Gastrocnemius medialis (tissue), 4 donors: ENCODE data around the gene DNAJA4. TPM values are rescaled to one million over a fixed set of nuclear protein-coding genes. Genes with fewer than 3 reads are reported as not detected.

Source experiments
- ATAC-seq, 2 donors: fragments of 150-250 bp; one replicate each; pipeline ENCODE4 v1.9.1; 2016
- DNase-seq, 2 donors: peaks; one replicate each; pipeline ENCODE4 v3.0.0-alpha.2; 2019
- H3K27ac ChIP-seq, 4 donors: fragments of 200-600 bp; sonication (generic); 1 replicate in 1 of 4; 2 replicates in 3 of 4; pipeline ENCODE4 v1.5.1; 2016 to 2018; ENCODE audit warnings: mild to moderate bottlenecking in 2 of 4, moderate library complexity in 1 of 4
- H3K27me3 ChIP-seq, 3 donors: fragments of 200-600 bp; sonication (generic) in 2 of 3; 1 replicate in 1 of 3; 2 replicates in 2 of 3; pipeline versions ENCODE4 v1.5.1 to v1.6.0; 2016 to 2019; ENCODE audit warnings: mild to moderate bottlenecking in 1 of 3, moderate library complexity in 1 of 3
- H3K36me3 ChIP-seq, 2 donors: fragments of 200-600 bp; sonication (generic) in 1 of 2; one replicate each; pipeline ENCODE4 v1.5.1; 2017 to 2018
- H3K4me1 ChIP-seq, 2 donors: fragments of 200-600 bp; sonication (generic) in 1 of 2; one replicate each; pipeline ENCODE4 v1.5.1; 2016 to 2017; ENCODE audit warnings: mild to moderate bottlenecking in 2 of 2
- H3K4me3 ChIP-seq, 4 donors: fragments of 200-600 bp; sonication (generic) in 3 of 4; 1 replicate in 1 of 4; 2 replicates in 3 of 4; pipeline ENCODE4 v1.5.1; 2016 to 2019; ENCODE audit warnings: mild to moderate bottlenecking in 2 of 4
- H3K9me3 ChIP-seq, 3 donors: fragments of 200-600 bp; sonication (generic) in 2 of 3; 1 replicate in 1 of 3; 2 replicates in 2 of 3; pipeline ENCODE4 v1.5.1; 2016 to 2019
- CTCF ChIP-seq, 5 experiments: fragments of 450-650 bp in 3 of 5; fragments of 200-600 bp in 2 of 5; sonication (generic) in 2 of 5; IDR thresholded peaks in 4 of 5; conservative IDR thresholded peaks in 1 of 5; 1 replicate in 4 of 5; 2 replicates in 1 of 5; pipeline ENCODE4 v1.5.1; 2016 to 2019; ENCODE audit warnings: antibody characterized with exemption in 5 of 5, mild to moderate bottlenecking in 3 of 5, moderate library complexity in 3 of 5
- POLR2A ChIP-seq, 2 donors: fragments of 450-650 bp; IDR thresholded peaks; one replicate each; pipeline ENCODE4 v1.6.1; 2017; ENCODE audit warnings: antibody characterized with exemption in 2 of 2, mild to moderate bottlenecking in 2 of 2, moderate library complexity in 2 of 2
- in situ Hi-C, 4 donors: fragments of 200-750 bp; cut with MboI; loops; one replicate each; pipeline versions ENCODE4 v1.15.0 to v1.8.0; 2017; ENCODE audit warnings: low sequenced_read_pairs in 4 of 4
- intact Hi-C: fragments of 100-400 bp; cut with DNase I; formaldehyde crosslinking; loops from one replicate; pipeline ENCODE4 v1.15.1; 2023; ENCODE audit warnings: low total_unique reads
- total RNA-seq, 4 donors: library from RNA; depleted of rRNA; stranded (reverse); fragments of >200 nt; gene quantifications; one replicate each; pipeline versions ENCODE4 v1.1.0 to v1.2.3, GENCODE V29; 2016

The DNAJA4 gene
- total RNA-seq, 4 donors from 2014 or later: 13.7 to 120 (median 37.8) TPM

GRCh38 chr15:78236491-78236890 is 27.9 kb upstream of the DNAJA4 start:
- TF ChIP-seq CTCF (IDR thresholded peaks at IDR 0.05 in 4 of 5, conservative IDR thresholded peaks at IDR 0.05 in 1 of 5) (no peak), POLR2A (IDR thresholded peaks at IDR 0.05) (no peak)
- no peak for ATAC-seq
- Histone ChIP-seq H3K27me3 (no peaks in the 10 kb centered on the region), H3K36me3 (no peaks in the 10 kb centered on the region), H3K27ac (no peak overlapping the region), H3K4me1 (no peaks in the 10 kb centered on the region), H3K4me3 (no peak overlapping the region), H3K9me3 (no peaks in the 10 kb centered on the region)
- in situ Hi-C loops: loop anchor here (5.0 to 25.0 kb wide), 4 partner anchors 54 to 274 kb away; no protein-coding TSS in a partner anchor
- DNase-seq: no peak
- intact Hi-C loops: loop anchor here (5.0 kb wide), 1 partner anchor 34 kb away; no protein-coding TSS in a partner anchor

DNA sequence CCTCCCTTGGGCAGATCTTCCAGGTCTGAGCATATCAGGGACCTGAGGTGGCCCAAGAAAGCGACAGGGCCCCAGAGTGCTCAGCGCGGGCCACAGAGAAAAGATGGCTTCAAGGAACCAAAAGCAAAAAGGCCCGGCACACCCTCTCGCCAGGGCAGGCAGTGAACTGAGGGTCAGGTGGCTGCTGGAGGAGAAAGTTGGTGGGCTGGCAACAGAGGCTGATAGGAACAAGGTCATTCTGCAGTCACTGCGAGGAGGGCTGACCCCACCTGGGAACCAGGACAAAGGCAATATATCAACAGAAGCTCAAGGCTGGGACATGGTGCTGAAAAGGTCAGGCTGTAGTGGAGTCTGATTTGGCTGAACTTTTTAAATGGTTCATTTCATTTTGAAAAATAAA is 27.2 kb upstream of the DNAJA4 start:
- no peak for DNase-seq
- Histone ChIP-seq H3K4me3 (no peak overlapping the region), H3K36me3 (no peaks in the 10 kb centered on the region), H3K9me3 (no peaks in the 10 kb centered on the region), H3K27me3 (no peaks in the 10 kb centered on the region), H3K4me1 (no peaks in the 10 kb centered on the region), H3K27ac (no peak overlapping the region)
- in situ Hi-C loops: loop anchor here (5.0 to 25.0 kb wide), 4 partner anchors 55 to 275 kb away; no protein-coding TSS in a partner anchor
- ATAC-seq: no peak
- intact Hi-C loops: loop anchor here (5.0 kb wide), 1 partner anchor 35 kb away; no protein-coding TSS in a partner anchor
- no peak for TF ChIP-seq CTCF (IDR thresholded peaks at IDR 0.05 in 4 of 5, conservative IDR thresholded peaks at IDR 0.05 in 1 of 5)
- no peak for TF ChIP-seq POLR2A (IDR thresholded peaks at IDR 0.05)

GRCh38 chr15:78239811-78240210 is 24.6 kb upstream of the DNAJA4 start:
- Histone ChIP-seq H3K27me3 (no peaks in the 10 kb centered on the region), H3K27ac (peak overlapping the region in 1 of 4 donors; percentile 11), H3K9me3 (no peaks in the 10 kb centered on the region), H3K4me1 (peaks cover 0 to 7% of the 10 kb centered on the region in 2 donors), H3K36me3 (no peaks in the 10 kb centered on the region), H3K4me3 (no peak overlapping the region)
- no peak for ATAC-seq
- intact Hi-C loops (loop anchor here (5.0 kb wide), 2 partner anchors 38 to 273 kb away; no protein-coding TSS in a partner anchor), in situ Hi-C loops (loop anchor here (5.0 to 25.0 kb wide), 5 partner anchors 58 to 283 kb away; no protein-coding TSS in a partner anchor)
- TF ChIP-seq CTCF (IDR thresholded peaks at IDR 0.05 in 4 of 5, conservative IDR thresholded peaks at IDR 0.05 in 1 of 5) (no peak), POLR2A (IDR thresholded peaks at IDR 0.05) (no peak)
- no peak for DNase-seq

- in situ Hi-C loops: loop anchor here (5.0 to 25.0 kb wide), 4 partner anchors 66 to 284 kb away; no protein-coding TSS in a partner anchor
- H3K4me3 ChIP-seq: no peak overlapping the region
Measured at GRCh38 chr15:78241017-78241416, 23.3 kb upstream of the DNAJA4 start.

More at GRCh38 chr15:78241017-78241416, 23.3 kb upstream of the DNAJA4 start:
- no peak overlapping the region for H3K27ac ChIP-seq
- H3K36me3 ChIP-seq: no peaks in the 10 kb centered on the region
- H3K4me1 ChIP-seq: peaks cover 0 to 7% of the 10 kb centered on the region in 2 donors
- H3K27me3 ChIP-seq: no peaks in the 10 kb centered on the region
- intact Hi-C loops: loop anchor here (1.0 to 5.0 kb wide), 3 partner anchors 110 to 274 kb away; partner anchors contain the start of gene CIB2
- peak; percentile 66 to 80 for DNase-seq
- H3K9me3 ChIP-seq: no peaks in the 10 kb centered on the region
- peak; percentile 84 to 93 for ATAC-seq
- TF ChIP-seq POLR2A (IDR thresholded peaks at IDR 0.05) (no peak), CTCF (IDR thresholded peaks at IDR 0.05 in 4 of 5, conservative IDR thresholded peaks at IDR 0.05 in 1 of 5) (peak; percentile 84 to 94 (median 91))
